Measurements from ENCODE around the gene BRIP1. TPM values are rescaled to one million over a fixed set of nuclear protein-coding genes. Genes with fewer than 3 reads are reported as not detected.

Gene BRIP1
- total RNA-seq, 1 experiment from 2014 or later: 8.5 TPM

DNA sequence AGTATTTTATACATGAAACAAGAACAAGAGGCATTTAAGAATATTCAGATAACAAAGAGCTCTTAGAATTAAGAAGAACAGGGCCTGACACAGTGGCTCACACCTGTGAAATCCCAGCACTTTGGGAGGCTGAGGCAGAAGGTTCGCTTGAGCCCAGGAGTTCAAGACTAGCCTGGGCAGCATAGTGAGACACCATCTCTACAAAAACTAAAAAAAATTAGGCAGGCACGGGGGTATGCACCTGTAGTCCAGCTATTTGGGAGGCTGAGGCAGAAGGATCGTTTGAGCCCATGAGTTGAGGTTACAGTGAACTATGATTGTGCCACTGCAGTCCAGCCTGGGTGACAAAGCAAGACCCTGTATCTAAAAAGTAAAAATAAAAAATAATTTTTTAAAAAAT is 12.5 kb upstream of the BRIP1 start:
- no peak for DNase-seq
- Histone ChIP-seq H3K79me2 (ENCODE audit: low read length) (peaks cover 4% of the 10 kb centered on the region; the same call in 1 of the 2 replicates), H3K27me3 (ENCODE audit: low read length) (no peaks in the 10 kb centered on the region), H3K4me1 (ENCODE audit: low read length) (peaks cover 39% of the 10 kb centered on the region), H3K9me3 (ENCODE audit: low read length) (no peaks in the 10 kb centered on the region), H3K36me3 (ENCODE audit: insufficient read depth, low read length) (peaks cover 12% of the 10 kb centered on the region; the same call in 1 of the 2 replicates), H3K4me3 (ENCODE audit: low read length) (no peak overlapping the region), H3K9me2 (replicated peaks; ENCODE audit: insufficient read depth, low read length) (no peaks in the 10 kb centered on the region), H4K20me1 (ENCODE audit: insufficient read depth, low read depth, low read length) (no peaks in the 10 kb centered on the region), H3K27ac (ENCODE audit: low read length) (peak overlapping the region; percentile 6; the same call in 1 of the 2 replicates), H3K4me2 (ENCODE audit: low read depth, low read length, poor library complexity, severe bottlenecking) (peak overlapping the region; percentile 42), H2AFZ (ENCODE audit: low read length) (no peak overlapping the region), H3K9ac (ENCODE audit: low read length) (no peak overlapping the region)

DNA sequence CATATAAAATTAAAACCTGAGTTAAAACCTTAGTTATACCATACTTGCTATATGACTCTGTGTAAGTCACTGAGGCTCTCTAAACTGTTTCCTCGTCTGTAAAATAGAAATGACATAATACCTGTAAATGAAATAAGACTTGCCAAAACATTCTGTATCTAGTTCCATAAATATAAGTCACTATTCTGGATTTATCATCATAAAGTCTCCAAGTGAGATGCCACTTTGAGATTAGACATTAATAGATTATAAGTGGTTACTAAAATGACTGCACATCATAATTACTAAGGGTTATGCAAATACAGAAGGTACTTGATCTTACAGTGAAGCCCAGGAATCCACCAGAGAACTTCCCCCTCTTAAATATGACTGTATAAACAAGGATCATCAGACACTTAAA is 12.0 kb upstream of the BRIP1 start:
- peaks cover 12% of the 10 kb centered on the region; the same call in 1 of the 2 replicates for H3K36me3 ChIP-seq (ENCODE audit: insufficient read depth, low read length)
- no peak overlapping the region for H3K9ac ChIP-seq (ENCODE audit: low read length)
- no peak overlapping the region for H2AFZ ChIP-seq (ENCODE audit: low read length)
- no peaks in the 10 kb centered on the region for H3K9me2 ChIP-seq (replicated peaks; ENCODE audit: insufficient read depth, low read length)
- H3K4me1 ChIP-seq (ENCODE audit: low read length): peaks cover 39% of the 10 kb centered on the region
- no peaks in the 10 kb centered on the region for H3K9me3 ChIP-seq (ENCODE audit: low read length)
- H3K4me2 ChIP-seq (ENCODE audit: low read depth, low read length, poor library complexity, severe bottlenecking): peak overlapping the region; percentile 42
- peak overlapping the region; percentile 6; the same call in 1 of the 2 replicates for H3K27ac ChIP-seq (ENCODE audit: low read length)
- peaks cover 4% of the 10 kb centered on the region; the same call in 1 of the 2 replicates for H3K79me2 ChIP-seq (ENCODE audit: low read length)
- H4K20me1 ChIP-seq (ENCODE audit: insufficient read depth, low read depth, low read length): no peaks in the 10 kb centered on the region
- H3K27me3 ChIP-seq (ENCODE audit: low read length): no peaks in the 10 kb centered on the region
- peak; percentile 60 for DNase-seq
- H3K4me3 ChIP-seq (ENCODE audit: low read length): no peak overlapping the region

DNA sequence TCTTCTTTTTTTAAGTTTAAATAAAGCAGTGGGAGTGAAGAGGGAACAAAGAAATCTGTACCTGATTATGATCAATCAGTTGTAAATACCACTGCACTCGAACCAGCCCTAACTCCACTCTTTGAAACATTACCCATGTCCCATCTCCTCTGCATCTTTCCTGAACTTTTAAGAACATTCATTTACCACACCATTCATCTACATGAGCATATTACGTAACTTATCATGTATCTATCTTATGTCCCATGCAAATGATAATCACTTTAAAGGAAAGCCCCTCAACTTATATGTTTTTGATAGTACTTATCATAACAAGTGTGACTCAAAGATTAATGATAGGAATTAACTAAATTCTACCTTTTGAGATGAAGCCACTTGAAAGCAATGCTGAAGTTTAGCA is 10.7 kb upstream of the BRIP1 start:
- Histone ChIP-seq H2AFZ (ENCODE audit: low read length) (no peak overlapping the region), H3K9ac (ENCODE audit: low read length) (no peak overlapping the region), H3K36me3 (ENCODE audit: insufficient read depth, low read length) (peaks cover 13% of the 10 kb centered on the region; the same call in 1 of the 2 replicates)

DNA sequence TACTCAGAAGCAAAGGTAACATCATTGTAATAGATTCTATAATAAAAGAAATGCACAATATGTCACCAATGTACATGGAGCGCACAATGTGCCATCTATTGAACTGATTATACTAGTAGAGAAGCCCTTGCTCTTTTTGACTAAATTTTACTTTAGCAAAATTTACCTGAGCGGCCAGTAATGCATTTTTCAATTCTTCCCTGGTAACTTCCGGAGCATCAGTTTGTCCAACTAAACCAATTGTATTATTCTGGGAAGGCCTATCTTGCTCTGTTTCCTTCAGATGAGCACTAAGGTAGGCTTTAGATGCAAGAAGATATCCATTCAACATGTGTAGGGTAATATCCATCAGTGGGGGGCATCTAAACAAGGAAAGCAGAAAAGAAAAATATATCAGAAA is 8.8 kb upstream of the BRIP1 start:
- Histone ChIP-seq H3K4me1 (ENCODE audit: low read length) (peaks cover 30% of the 10 kb centered on the region), H3K36me3 (ENCODE audit: insufficient read depth, low read length) (peaks cover 29% of the 10 kb centered on the region; the same call in 1 of the 2 replicates), H3K79me2 (ENCODE audit: low read length) (peaks cover 4% of the 10 kb centered on the region; the same call in 1 of the 2 replicates), H3K9me2 (replicated peaks; ENCODE audit: insufficient read depth, low read length) (no peaks in the 10 kb centered on the region), H3K9me3 (ENCODE audit: low read length) (no peaks in the 10 kb centered on the region), H3K27ac (ENCODE audit: low read length) (no peak overlapping the region), H3K4me2 (ENCODE audit: low read depth, low read length, poor library complexity, severe bottlenecking) (no peak overlapping the region), H4K20me1 (ENCODE audit: insufficient read depth, low read depth, low read length) (no peaks in the 10 kb centered on the region), H3K4me3 (ENCODE audit: low read length) (no peak overlapping the region), H3K27me3 (ENCODE audit: low read length) (no peaks in the 10 kb centered on the region), H2AFZ (ENCODE audit: low read length) (no peak overlapping the region), H3K9ac (ENCODE audit: low read length) (no peak overlapping the region)
- no peak for DNase-seq

More for the DNA sequence above, 10.7 kb upstream of the BRIP1 start:
- Histone ChIP-seq H4K20me1 (ENCODE audit: insufficient read depth, low read depth, low read length) (no peaks in the 10 kb centered on the region), H3K27ac (ENCODE audit: low read length) (no peak overlapping the region), H3K9me3 (ENCODE audit: low read length) (no peaks in the 10 kb centered on the region), H3K27me3 (ENCODE audit: low read length) (no peaks in the 10 kb centered on the region), H3K4me2 (ENCODE audit: low read depth, low read length, poor library complexity, severe bottlenecking) (no peak overlapping the region), H3K4me1 (ENCODE audit: low read length) (peaks cover 39% of the 10 kb centered on the region), H3K4me3 (ENCODE audit: low read length) (no peak overlapping the region), H3K79me2 (ENCODE audit: low read length) (peaks cover 4% of the 10 kb centered on the region; the same call in 1 of the 2 replicates), H3K9me2 (replicated peaks; ENCODE audit: insufficient read depth, low read length) (no peaks in the 10 kb centered on the region)
- DNase-seq: no peak

DNA sequence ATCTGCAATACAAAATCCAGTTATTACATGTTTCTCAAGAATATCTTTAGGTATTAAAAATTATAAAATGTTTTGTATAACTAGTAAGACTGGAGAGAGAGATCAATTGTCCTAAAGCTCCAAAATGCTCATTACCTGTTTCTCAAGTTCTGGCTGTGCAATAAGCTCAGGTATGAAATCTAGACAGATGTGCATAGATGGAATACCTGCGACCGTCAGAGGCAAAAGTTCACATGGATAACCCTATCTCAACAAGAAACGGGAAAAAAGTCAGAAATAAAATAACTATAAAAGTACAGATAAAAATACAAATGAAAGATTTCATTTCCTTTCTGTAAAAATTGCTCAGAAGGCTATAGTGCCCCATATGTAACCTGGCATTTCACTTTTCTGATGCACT is 5.8 kb upstream of the BRIP1 start:
- Histone ChIP-seq H3K27me3 (ENCODE audit: low read length) (no peaks in the 10 kb centered on the region), H3K9me2 (replicated peaks; ENCODE audit: insufficient read depth, low read length) (no peaks in the 10 kb centered on the region), H3K4me1 (ENCODE audit: low read length) (peaks cover 12% of the 10 kb centered on the region), H3K36me3 (ENCODE audit: insufficient read depth, low read length) (peaks cover 30% of the 10 kb centered on the region; the same call in 1 of the 2 replicates), H4K20me1 (ENCODE audit: insufficient read depth, low read depth, low read length) (no peaks in the 10 kb centered on the region), H3K4me3 (ENCODE audit: low read length) (no peak overlapping the region), H3K79me2 (ENCODE audit: low read length) (peaks cover 1% of the 10 kb centered on the region; the same call in 1 of the 2 replicates), H2AFZ (ENCODE audit: low read length) (no peak overlapping the region), H3K27ac (ENCODE audit: low read length) (no peak overlapping the region), H3K9ac (ENCODE audit: low read length) (no peak overlapping the region), H3K4me2 (ENCODE audit: low read depth, low read length, poor library complexity, severe bottlenecking) (no peak overlapping the region), H3K9me3 (ENCODE audit: low read length) (no peaks in the 10 kb centered on the region)
- no peak for DNase-seq

DNA sequence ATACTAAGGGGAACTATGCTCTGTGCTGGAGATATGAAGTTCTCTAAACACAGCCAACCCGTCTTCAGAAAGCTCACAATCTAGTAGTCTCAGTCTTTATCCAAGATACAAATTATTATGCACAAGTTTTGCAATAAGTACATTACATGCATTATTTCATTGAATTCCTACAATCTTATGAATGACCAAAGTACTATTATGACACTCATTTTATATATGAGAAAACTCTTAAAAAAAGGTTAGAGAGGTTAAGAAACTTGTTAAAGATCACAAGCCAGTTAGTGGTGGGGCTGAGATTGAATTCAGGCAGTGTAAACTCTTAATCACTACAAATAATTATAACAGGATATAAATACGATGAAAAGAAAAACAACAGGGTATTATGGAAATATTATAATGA is 4.7 kb upstream of the BRIP1 start:
- no peaks in the 10 kb centered on the region; the same call in 1 of the 2 replicates for H3K79me2 ChIP-seq (ENCODE audit: low read length)
- H3K9ac ChIP-seq (ENCODE audit: low read length): no peak overlapping the region
- H3K4me1 ChIP-seq (ENCODE audit: low read length): peaks cover 10% of the 10 kb centered on the region
- H4K20me1 ChIP-seq (ENCODE audit: insufficient read depth, low read depth, low read length): no peaks in the 10 kb centered on the region
- no peaks in the 10 kb centered on the region for H3K27me3 ChIP-seq (ENCODE audit: low read length)
- H2AFZ ChIP-seq (ENCODE audit: low read length): no peak overlapping the region
- H3K4me2 ChIP-seq (ENCODE audit: low read depth, low read length, poor library complexity, severe bottlenecking): no peak overlapping the region
- no peaks in the 10 kb centered on the region for H3K9me3 ChIP-seq (ENCODE audit: low read length)
- H3K27ac ChIP-seq (ENCODE audit: low read length): no peak overlapping the region
- H3K4me3 ChIP-seq (ENCODE audit: low read length): no peak overlapping the region
- no peaks in the 10 kb centered on the region for H3K9me2 ChIP-seq (replicated peaks; ENCODE audit: insufficient read depth, low read length)
- no peak for DNase-seq
- peaks cover 25% of the 10 kb centered on the region; the same call in 1 of the 2 replicates for H3K36me3 ChIP-seq (ENCODE audit: insufficient read depth, low read length)

DNA sequence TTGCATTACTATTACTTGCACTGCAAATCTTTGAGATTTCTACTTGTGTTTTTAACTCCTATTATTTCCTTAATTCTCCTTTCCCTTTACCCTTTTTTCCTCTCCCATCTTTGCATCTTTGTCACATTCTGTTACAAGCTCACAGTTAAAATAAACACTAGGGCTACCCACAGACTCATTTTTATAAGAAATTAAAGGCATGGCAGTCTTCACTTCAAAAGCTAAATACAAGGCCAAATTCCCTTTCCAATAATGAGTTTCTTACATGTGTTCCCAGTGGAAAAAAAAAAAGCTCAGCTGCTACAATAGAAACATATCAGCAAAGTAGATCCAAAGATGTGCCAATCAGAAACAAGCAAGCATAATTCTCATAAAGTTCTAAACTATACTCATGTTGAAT is 3.7 kb upstream of the BRIP1 start:
- H3K9me2 ChIP-seq (replicated peaks; ENCODE audit: insufficient read depth, low read length): no peaks in the 10 kb centered on the region
- H3K36me3 ChIP-seq (ENCODE audit: insufficient read depth, low read length): peaks cover 25% of the 10 kb centered on the region; the same call in 1 of the 2 replicates
- peaks cover 9% of the 10 kb centered on the region for H3K79me2 ChIP-seq (ENCODE audit: low read length)
- no peaks in the 10 kb centered on the region for H3K27me3 ChIP-seq (ENCODE audit: low read length)
- no peaks in the 10 kb centered on the region for H4K20me1 ChIP-seq (ENCODE audit: insufficient read depth, low read depth, low read length)
- no peaks in the 10 kb centered on the region for H3K9me3 ChIP-seq (ENCODE audit: low read length)
- H3K4me3 ChIP-seq (ENCODE audit: low read length): no peak overlapping the region
- no peak overlapping the region for H3K27ac ChIP-seq (ENCODE audit: low read length)
- H2AFZ ChIP-seq (ENCODE audit: low read length): no peak overlapping the region
- H3K9ac ChIP-seq (ENCODE audit: low read length): no peak overlapping the region
- peaks cover 14% of the 10 kb centered on the region for H3K4me1 ChIP-seq (ENCODE audit: low read length)
- DNase-seq: no peak
- no peak overlapping the region for H3K4me2 ChIP-seq (ENCODE audit: low read depth, low read length, poor library complexity, severe bottlenecking)

DNA sequence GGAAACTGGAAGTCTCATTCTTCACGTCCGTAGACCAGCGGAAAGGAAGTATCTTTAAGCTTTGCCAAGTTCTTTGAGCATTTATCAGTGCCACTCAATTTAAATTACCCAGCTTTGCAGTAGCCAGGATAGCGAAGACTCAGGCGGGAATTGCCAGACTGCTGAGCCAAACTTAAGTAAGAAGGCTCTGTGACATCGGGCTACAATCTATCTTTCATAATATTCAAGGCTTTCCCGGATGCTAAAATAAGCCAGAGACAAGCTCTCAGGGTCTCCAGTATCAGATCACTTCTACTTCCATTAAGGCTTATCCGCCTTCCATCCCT is 436 bp upstream of the BRIP1 start:
- Histone ChIP-seq H3K4me2 (ENCODE audit: low read depth, low read length, poor library complexity, severe bottlenecking) (peak overlapping the region; percentile 91), H3K9ac (ENCODE audit: low read length) (peak overlapping the region; percentile 80), H3K36me3 (ENCODE audit: insufficient read depth, low read length) (peaks cover 34% of the 10 kb centered on the region; the same call in 1 of the 2 replicates), H3K27ac (ENCODE audit: low read length) (peak overlapping the region; percentile 19; the same call in 1 of the 2 replicates), H2AFZ (ENCODE audit: low read length) (peak overlapping the region; percentile 74), H3K79me2 (ENCODE audit: low read length) (peaks cover 41% of the 10 kb centered on the region), H3K9me2 (replicated peaks; ENCODE audit: insufficient read depth, low read length) (no peaks in the 10 kb centered on the region), H3K4me3 (ENCODE audit: low read length) (peak overlapping the region; percentile 80), H3K4me1 (ENCODE audit: low read length) (peaks cover 37% of the 10 kb centered on the region), H3K9me3 (ENCODE audit: low read length) (no peaks in the 10 kb centered on the region), H4K20me1 (ENCODE audit: insufficient read depth, low read depth, low read length) (no peaks in the 10 kb centered on the region), H3K27me3 (ENCODE audit: low read length) (no peaks in the 10 kb centered on the region)
- no peak for DNase-seq

Data from Karpas-422 (cell line).